ENCODE measurements around the gene TOE1.

DNA sequence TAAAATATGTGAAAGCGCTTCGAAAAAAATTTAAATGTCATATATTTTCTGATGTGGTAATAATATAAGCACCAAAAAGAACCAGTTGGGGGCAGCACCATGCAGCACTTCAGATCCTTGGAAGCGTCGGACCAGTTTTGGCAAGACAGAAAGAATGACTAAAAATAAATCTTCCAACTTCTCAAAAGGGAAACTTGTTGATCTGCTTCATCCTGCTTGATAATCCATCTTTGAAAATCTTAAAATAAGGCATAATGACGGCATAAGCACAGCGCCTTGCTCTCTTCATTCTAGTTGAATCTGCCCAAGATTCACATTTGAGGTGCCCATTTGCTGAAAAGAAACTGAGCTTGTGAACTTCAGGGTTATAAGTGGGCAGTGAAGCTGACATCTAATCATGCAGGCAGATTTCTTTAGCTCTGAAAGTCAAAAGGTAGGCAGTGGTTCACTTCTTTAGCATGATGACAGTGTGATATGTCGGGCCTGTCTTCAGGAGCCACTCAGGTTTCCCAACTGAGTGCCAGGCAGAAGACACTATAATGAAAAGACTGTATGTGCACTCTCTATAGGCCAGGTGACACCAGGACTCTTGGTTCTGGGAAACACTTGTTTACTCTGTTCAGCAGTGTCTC lies 20.0 kb downstream of the TOE1 start:
- no peak for TF ChIP-seq EZH2 (IDR thresholded peaks at IDR 0.05)
- no peak for TF ChIP-seq POLR2AphosphoS5 (IDR thresholded peaks at IDR 0.05; ENCODE audit: borderline replicate concordance, low read depth, low read length)
